Posterior vena cava (tissue), 2 donors: Measurements from ENCODE around the gene MYO1E. TPM values are rescaled to one million over a fixed set of nuclear protein-coding genes. Genes with fewer than 3 reads are reported as not detected.

ENCODE experiments used
- DNase-seq: peaks from one replicate; pipeline ENCODE4 v3.0.0-alpha.2; 2020; ENCODE audit warnings: low spot score
- intact Hi-C, 2 donors: fragments of 100-400 bp; cut with DNase I; formaldehyde crosslinking; loops; one replicate each; pipeline versions ENCODE4 v1.14.1 to v1.14.2; 2022 to 2023
- total RNA-seq, 2 donors: library from RNA; stranded (reverse); fragmentation: NEBNext Ultra II Directional; extraction: Animal tissue kit (Norgen Biotek cat#: 25700); gene quantifications; one replicate each; pipeline ENCODE4 v1.2.1, GENCODE V29; 2021
- donor health status: DM: yes; HTN: yes; CAD: no.
- donor health status: DM: yes; HTN: yes; CAD: no.

MYO1E gene
- total RNA-seq, 2 donors from 2014 or later: 113 to 193 TPM

GRCh38 chr15:59303136-59303535 is 69.5 kb downstream of the MYO1E start:
- intact Hi-C loops: loop anchor here in 1 of 2 donors (10.0 kb wide), 1 partner anchor 52 kb away; no protein-coding TSS in a partner anchor
- DNase-seq: no peak

- no peak for DNase-seq
- intact Hi-C loops: loop anchor here in 1 of 2 donors (10.0 kb wide), 1 partner anchor 53 kb away; no protein-coding TSS in a partner anchor
Measured at GRCh38 chr15:59301527-59301926, 71.1 kb downstream of the MYO1E start.

- intact Hi-C loops: loop anchor here in 1 of 2 donors (10.0 kb wide), 1 partner anchor 54 kb away; no protein-coding TSS in a partner anchor
- no peak for DNase-seq
Measured at GRCh38 chr15:59300618-59301139, 72.0 kb downstream of the MYO1E start.

- intact Hi-C loops: loop anchor here in 1 of 2 donors (10.0 kb wide), 1 partner anchor 55 kb away; no protein-coding TSS in a partner anchor
- peak; percentile 88 for DNase-seq
Measured at GRCh38 chr15:59299929-59300617, 72.6 kb downstream of the MYO1E start.

- no peak for DNase-seq
- intact Hi-C loops: no loop called here
Measured at GRCh38 chr15:59298854-59299250, 73.8 kb downstream of the MYO1E start.

GRCh38 chr15:59298225-59298853 is 74.3 kb downstream of the MYO1E start:
- intact Hi-C loops: no loop called here
- DNase-seq: no peak

GRCh38 chr15:59296181-59296617 is 76.5 kb downstream of the MYO1E start:
- intact Hi-C loops: no loop called here
- no peak for DNase-seq

- intact Hi-C loops: no loop called here
- DNase-seq: no peak
Measured at GRCh38 chr15:59295261-59296001, 77.2 kb downstream of the MYO1E start.

- intact Hi-C loops: no loop called here
- DNase-seq: no peak
Measured at GRCh38 chr15:59294574-59295260, 78.0 kb downstream of the MYO1E start.

- DNase-seq: no peak
- intact Hi-C loops: no loop called here
Measured at GRCh38 chr15:59292442-59293151, 80.1 kb downstream of the MYO1E start.

- DNase-seq: no peak
- intact Hi-C loops: no loop called here
Measured at GRCh38 chr15:59291213-59291549, 81.5 kb downstream of the MYO1E start.

- DNase-seq: no peak
- intact Hi-C loops: no loop called here
Measured at GRCh38 chr15:59290295-59291212, 82.1 kb downstream of the MYO1E start.

GRCh38 chr15:59289574-59289973 is 83.1 kb downstream of the MYO1E start:
- DNase-seq: no peak
- intact Hi-C loops: no loop called here

- no peak for DNase-seq
- intact Hi-C loops: no loop called here
Measured at GRCh38 chr15:59283717-59284391, 88.8 kb downstream of the MYO1E start.

GRCh38 chr15:59282515-59283337 is 89.9 kb downstream of the MYO1E start:
- no peak for DNase-seq
- intact Hi-C loops: no loop called here

- no peak for DNase-seq
- intact Hi-C loops: no loop called here
Measured at GRCh38 chr15:59281699-59282098, 91.0 kb downstream of the MYO1E start.
